NCI-H748 treated with DMSO at 0.1 percent for 48 hours (cell line): Measurements from ENCODE around the gene TESK1.

ENCODE experiments used
- DNase-seq: peaks from one replicate; lab custom pipeline; 2025; lab: John Stamatoyannopoulos, UW

Gene TESK1

DNA sequence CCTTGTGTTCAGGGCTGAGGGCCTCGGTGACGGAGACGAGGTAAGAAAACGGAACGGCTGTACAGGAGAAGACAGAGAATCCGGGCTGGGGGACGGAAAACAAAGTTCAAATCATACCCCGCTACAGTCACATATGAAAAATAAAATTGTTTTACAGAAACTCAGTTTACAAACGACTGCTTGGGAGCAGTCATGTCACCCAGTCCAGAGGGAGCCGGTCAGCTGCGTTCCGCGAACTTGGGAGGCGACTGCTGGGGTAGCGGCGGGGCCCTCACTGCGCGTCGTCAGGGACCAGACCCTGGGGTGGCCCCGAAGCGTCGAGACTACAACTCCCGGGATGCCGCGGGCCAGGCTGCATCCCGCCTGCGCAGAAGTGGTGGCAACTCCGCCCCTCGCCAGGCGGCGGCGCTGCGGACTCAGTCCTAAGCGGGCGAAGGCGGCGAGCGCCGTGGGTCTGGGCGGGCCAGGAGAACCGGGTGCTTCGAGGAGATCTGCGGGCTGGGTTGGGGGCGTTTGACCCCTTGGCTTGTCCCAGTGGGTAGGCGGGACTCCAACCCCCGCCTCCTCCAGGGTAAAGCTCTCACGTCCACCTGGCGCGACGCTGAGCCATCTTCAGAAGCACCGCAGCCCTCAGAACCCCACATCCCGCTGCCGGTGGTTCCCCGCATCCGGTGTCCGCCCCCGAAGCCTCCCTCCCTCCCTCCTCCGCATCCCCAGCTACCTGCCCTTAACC, 41.6 kb downstream of the TESK1 start:
- peak; percentile 81 for DNase-seq

DNA sequence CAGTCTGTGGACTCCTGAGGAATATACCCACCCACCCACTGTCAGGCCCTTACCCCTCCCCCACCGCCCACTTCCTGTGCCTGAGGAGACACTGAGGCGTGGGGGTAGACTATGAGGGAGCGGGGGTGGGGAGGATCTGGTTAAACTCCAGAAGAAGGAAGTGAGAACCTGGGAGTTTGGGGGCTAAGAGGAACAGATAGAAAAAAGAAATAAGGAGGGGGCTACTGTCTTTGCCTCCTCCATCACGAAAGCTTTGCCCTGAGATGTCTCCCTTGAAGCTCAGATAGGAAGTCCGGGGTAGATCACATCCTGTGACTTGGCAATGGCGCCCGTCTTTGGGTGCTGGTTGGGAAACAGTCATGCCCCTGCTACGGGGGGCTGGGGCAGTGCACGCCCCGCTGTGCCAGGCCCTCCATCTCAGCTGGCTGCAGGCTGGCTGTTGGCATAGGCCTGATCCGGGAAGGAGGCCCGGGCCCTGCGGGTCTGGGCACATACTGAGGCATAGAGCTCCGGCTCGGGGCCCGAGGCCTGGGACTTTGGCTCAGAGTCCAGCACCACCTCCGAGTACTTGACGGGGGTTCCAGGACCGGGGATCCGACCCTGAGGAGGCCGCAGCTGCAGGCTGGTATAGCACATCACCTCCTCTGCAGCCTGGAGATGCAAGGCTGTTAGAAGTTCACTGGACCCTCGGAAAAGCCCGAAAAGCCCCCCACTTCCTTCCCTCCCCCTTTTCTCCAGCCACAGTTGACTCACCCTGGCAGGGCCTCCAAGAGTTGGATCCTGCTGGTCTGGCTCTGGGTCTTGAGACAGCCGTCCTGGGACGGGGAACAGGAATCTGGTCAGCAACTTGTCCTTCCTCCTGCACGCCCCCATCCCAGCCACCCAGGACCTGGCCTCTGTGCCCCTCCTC, 44.6 kb downstream of the TESK1 start:
- DNase-seq: no peak

DNA sequence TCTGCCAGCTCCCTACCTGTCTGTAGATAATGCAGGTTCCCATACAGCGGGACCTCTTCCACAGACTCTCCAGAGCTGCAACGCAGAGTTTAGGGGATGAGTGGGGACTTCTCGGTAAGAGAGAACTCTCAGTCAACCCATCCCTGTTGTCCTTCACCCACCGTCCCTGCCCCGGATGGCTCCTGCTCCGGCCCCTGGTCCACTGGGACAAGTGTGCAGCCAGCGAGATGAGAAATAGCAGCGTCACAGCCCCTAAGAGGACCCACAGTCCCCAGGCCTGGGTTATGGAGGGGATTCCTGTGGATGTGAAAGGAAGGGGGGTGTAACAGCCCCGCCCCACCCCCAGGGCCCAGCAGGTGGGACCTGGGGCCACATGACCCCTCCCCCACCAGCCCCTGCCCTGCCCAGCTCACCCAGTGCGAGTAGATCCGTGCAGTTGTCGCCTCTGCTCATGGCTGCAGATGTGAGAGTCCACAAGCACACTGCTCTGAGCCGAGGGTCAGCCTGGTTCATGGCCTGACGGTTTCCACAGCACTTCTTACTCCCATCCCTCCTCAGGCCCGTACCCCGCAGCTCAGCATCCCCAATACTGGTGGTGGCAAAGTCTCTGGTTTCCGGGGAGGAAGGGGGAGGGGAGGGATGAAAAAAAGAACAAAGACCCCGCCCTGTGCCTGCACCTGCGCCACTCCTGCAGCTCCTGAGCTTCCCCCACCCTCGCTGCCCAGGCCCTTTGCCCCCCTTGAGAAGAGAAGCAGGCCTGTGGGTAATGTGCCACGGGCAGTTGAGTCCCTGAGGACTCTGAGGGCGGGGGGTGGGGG, 45.5 kb downstream of the TESK1 start, which contains the start of gene SIT1:
TSS of gene SIT1 (minus strand) at position 591 of the 818 bp plus-strand sequence. CDS start at position 513, 78 bp downstream.
- no peak for DNase-seq

DNA sequence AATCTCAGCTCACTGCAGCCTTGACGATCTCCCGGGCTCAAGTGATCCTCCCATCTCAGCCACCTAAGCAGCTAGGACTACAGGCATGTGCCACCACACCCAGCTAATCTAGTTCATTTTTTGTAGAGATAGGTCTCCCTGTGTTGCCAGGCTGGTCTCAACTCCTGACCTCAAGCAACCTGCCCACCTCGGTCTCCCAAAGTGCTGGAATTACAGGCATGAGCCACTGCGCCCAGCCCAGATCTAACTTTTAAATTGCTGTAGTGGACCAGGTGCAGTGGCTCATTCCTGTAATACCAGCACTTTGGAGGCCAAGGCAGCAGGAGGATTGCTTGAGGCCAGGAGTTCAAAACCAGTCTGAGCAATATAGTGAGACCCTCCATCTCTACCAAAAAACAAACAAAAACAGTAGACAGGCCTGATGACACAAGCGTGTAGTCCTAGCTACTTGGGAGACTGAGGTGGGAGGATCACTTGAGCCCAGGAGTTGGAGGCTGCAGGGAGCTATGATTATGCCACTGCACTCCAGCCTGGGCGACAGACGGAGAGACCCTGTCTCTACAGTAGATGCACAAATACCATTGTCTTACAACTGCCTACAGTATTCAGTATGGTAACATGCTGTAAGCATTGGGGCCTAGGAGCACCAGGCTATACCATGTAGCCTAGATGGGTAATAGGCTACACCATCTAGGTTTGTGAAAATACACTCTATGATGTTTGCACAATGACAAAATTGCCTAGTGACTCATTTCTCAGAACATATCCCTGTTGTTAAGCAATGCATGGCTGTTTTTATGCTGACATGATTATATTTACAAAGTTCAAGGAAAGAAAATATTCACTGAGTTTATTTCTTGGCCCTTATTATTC, 47.1 kb downstream of the TESK1 start:
- DNase-seq: no peak

DNA sequence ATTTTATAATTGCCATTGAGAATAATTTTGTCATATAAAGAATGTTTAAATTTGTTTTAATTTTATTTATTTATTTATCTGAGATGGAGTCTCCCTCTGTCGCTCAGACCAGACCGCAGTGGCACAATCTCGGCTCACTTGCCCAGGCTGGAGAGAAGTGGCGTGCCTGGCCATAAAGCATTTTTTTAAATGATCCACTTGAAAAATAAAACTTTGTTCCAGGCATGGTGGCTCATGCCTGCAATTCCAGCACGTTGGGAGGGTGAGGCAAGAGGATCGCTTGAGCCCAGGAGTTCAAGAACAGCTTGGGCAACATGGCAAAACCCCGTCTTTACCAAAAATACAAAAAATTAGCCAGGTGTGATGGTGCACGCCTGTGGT, 47.8 kb downstream of the TESK1 start:
- no peak for DNase-seq

DNA sequence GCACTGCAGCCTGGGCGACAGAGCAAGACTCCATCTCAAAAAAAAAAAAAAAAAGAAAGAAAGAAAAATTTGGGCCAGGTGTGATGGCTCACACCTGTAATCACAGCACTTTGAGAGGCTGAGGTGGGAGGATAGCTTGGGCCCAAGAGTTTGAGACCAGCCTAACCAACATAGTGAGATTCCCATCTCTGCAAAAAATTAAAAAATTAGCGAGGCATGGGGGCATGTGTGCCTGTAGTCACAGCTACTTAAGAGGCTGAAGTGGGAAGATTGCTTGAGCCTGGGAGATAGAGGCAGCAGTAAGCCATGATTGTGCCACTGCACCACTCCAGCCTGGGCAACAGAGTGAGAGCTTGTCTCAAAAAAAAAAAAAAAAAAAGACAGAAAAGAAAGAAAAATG, 48.5 kb downstream of the TESK1 start:
- DNase-seq: no peak

DNA sequence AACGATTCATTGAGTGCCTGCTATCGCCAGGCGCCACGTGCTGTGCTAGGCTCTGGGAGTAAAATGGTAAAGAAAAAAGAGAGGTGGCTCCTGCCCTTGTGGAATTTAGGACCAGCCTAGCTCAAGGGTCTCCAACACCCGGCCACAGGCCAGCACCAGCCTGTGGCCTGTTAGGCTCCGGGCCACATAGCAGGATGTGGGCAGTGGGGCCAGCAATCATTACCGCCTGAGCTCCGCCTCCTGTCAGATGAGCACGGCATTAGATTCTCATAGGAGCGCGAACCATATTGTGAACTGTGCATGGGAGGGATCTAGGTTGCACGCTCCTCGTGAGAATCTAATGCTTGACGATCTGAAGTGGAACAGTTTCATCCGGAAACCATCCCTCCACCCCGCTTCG, 51.3 kb downstream of the TESK1 start:
- no peak for DNase-seq

DNA sequence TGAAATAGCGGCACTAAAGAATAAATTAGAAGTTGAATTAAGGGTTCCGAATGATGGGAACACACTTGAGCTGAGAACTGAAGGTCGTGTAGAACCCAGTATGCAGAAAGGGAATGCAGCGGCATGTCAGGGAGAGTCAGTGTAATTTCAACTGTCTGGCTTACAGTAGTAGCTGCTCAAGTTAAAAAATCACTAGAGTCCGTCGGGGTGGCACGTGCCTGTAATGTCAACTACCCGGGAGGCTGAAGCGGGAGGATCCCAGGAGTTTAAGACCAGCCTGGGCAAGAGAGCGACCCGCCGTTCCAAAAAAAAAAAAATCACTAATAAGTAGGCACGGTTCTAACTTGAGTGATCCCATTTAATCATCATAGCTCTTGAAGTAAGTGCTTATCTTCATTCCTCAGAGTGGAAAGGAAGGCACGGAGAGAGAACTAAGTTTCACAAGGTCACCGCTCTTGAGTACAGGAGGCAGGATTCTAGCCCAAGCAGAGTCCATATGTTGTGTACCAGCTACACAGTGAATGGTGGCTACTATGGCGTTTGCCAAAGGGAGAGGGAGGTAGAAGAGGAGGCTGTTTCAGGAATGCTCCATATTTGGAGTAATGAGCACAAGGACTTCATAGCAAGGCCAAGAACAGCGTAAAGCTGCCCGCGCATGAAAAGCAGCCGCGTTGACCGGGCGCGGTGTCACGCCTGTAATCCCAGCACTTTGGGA, 51.9 kb downstream of the TESK1 start:
- no peak for DNase-seq

DNA sequence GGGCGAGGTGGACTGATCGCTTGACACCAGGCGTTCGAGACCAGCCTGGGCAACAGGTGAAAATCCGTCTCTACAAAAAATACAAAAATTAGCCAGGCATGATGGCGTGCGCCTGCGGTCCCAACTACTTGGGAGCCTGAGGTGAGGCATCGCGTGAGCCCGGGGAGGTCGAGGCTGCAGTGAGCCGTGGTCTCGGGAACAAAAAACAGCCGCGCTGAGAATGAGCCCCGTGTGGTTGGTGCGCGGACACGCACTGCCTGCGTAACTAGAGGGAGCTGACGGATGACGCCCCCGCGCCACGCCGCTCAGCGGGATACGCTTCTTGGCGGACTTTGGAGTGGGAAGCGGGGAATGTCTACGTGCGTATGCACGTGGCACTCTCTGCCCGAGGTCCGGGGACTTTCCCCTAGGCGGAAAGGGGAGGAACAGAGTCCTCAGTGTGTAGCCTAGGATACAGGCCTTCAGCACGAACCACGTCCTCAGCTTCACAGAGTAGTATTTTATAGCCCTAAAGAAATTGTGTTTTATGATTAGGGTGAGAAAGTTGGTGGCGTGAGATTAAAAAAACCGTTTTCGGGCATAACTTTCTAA, 52.6 kb downstream of the TESK1 start, which contains the start of gene RMRP:
TSS of gene RMRP (minus strand) at position 474 of the 591 bp plus-strand sequence.
- DNase-seq: peak; percentile 94

DNA sequence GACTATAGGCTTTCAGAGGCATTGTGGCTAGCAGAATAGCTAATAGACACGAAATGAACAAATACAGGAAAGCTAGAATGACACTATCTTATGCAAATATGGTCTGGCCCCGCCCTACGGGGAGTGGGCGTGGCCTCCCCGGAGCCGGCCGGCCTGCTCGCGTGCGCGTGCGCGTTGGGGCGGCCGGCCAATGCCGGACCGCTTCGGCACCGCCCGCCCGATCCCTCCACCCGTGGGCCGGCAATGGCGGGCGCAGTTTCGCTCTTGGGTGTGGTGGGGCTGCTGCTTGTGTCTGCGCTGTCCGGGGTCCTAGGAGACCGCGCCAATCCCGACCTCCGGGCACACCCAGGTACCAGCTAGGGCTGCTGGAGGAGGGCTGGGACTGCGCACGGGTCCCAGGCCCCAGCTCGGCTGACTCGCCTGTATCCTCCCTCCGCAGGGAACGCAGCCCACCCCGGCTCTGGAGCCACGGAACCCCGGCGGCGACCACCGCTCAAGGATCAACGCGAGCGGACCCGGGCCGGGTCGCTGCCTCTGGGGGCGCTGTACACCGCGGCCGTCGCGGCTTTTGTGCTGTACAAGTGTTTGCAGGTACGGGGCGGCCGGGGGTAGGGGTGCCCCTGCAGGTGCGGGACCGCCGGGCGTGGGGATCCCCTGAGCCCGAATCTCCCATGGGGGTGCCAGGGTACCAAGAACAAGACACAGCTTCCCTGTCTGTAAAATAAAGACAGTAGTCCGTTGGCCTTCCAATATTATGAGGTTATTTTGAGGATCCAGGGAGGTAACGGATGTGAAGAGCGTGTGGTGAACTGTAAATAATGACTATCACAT, 53.3 kb downstream of the TESK1 start, which contains the start of gene CCDC107:
TSS of gene CCDC107 (plus strand) at position 156 of the 831 bp plus-strand sequence. CDS start at position 244, 88 bp downstream.
- peak; percentile 91 for DNase-seq

DNA sequence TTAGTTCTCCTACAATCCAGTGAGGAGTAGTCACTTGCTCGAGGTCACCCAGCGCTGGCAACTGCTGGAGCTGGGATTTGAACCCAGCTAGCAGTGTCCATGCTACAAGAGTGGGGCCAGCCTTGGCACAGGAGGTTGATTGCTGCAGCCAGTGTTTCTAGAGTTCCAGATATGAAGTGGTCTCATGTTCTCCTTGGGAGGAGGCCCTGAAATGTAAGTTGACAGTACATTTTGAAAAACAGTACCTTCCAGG, 53.8 kb downstream of the TESK1 start:
- DNase-seq: no peak

DNA sequence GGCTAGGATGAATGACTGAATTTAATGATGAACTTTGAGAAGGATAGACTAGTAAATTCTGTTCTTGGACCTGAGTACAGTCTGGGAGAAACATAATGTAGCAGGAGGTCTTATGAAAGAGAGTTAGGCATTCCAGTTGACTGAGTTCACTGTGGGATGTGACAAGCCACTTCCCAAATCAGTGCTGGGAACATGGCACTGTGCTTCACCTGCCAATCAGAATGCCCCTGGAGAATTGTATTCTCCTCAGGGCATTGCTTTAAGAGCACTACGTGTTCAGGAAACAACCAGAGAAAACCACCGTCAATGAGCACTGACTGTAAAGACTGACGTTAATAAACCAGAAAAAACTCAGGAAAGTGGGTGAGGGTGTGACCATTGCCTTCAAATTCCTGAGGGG, 54.3 kb downstream of the TESK1 start:
- DNase-seq: no peak
